Spleen (tissue), 11 donors: ENCODE results near the gene ACBD6. TPM values are rescaled to one million over a fixed set of nuclear protein-coding genes. Genes with fewer than 3 reads are reported as not detected.
"Not testable (repeated sequence)": the region's sequence is repeated elsewhere in the genome, so short reads cannot be mapped to it uniquely, and the experiment has no call there.

ENCODE experiments used
- DNase-seq: peaks from one replicate; pipeline ENCODE4 v3.0.0-alpha.2; 2020
- H3K27ac ChIP-seq, 8 donors: fragments of 200-600 bp; sonication (generic) in 7 of 8; 1 replicate in 4 of 8; 2 replicates in 4 of 8; pipeline versions ENCODE4 v1.5.0 to v1.8.0; 2016 to 2021; ENCODE audit warnings: inconsistent platforms in 4 of 8, mild to moderate bottlenecking in 4 of 8, moderate library complexity in 1 of 8
- H3K27me3 ChIP-seq, 7 donors: fragments of 200-600 bp; sonication (generic) in 6 of 7; replicated peaks in 1 of 7; 1 replicate in 4 of 7; 2 replicates in 3 of 7; pipeline versions ENCODE4 v1.5.0 to v1.8.0; 2016 to 2021; ENCODE audit warnings: inconsistent platforms in 3 of 7, mild to moderate bottlenecking in 1 of 7
- H3K36me3 ChIP-seq, 6 donors: fragments of 200-600 bp; sonication (generic) in 5 of 6; 1 replicate in 4 of 6; 2 replicates in 2 of 6; pipeline versions ENCODE4 v1.5.0 to v1.8.0; 2016 to 2021; ENCODE audit warnings: inconsistent platforms in 2 of 6
- H3K4me1 ChIP-seq, 6 donors: fragments of 200-600 bp; sonication (generic) in 5 of 6; 1 replicate in 3 of 6; 2 replicates in 3 of 6; pipeline versions ENCODE4 v1.5.0 to v1.8.0; 2016 to 2021; ENCODE audit warnings: inconsistent platforms in 3 of 6
- H3K4me3 ChIP-seq, 8 donors: fragments of 200-600 bp; sonication (generic) in 7 of 8; 1 replicate in 4 of 8; 2 replicates in 4 of 8; pipeline versions ENCODE4 v1.5.0 to v1.8.0; 2016 to 2021; ENCODE audit warnings: inconsistent platforms in 4 of 8, mild to moderate bottlenecking in 4 of 8, moderate library complexity in 2 of 8
- H3K9me3 ChIP-seq, 8 donors: fragments of 200-600 bp; sonication (generic) in 7 of 8; 1 replicate in 4 of 8; 2 replicates in 4 of 8; pipeline versions ENCODE4 v1.5.0 to v1.8.0; 2016 to 2021; ENCODE audit warnings: inconsistent platforms in 4 of 8
- CTCF ChIP-seq, 11 experiments: fragments of 200-600 bp in 7 of 11; fragments of 450-650 bp in 4 of 11; sonication (generic) in 4 of 11; IDR thresholded peaks in 8 of 11; conservative IDR thresholded peaks in 3 of 11; 1 replicate in 7 of 11; 2 replicates in 4 of 11; pipeline versions ENCODE4 v1.4.0 to v1.8.0; 2016 to 2021; ENCODE audit warnings: antibody characterized with exemption in 11 of 11, inconsistent platforms in 4 of 11, mild to moderate bottlenecking in 1 of 11
- POLR2A ChIP-seq, 3 donors: fragments of 450-650 bp; IDR thresholded peaks; one replicate each; pipeline ENCODE4 v1.5.1; 2017; ENCODE audit warnings: antibody characterized with exemption in 3 of 3, mild to moderate bottlenecking in 1 of 3
- POLR2AphosphoS5 ChIP-seq, 3 donors: sonication (generic); formaldehyde crosslinking; IDR thresholded peaks; one replicate each; pipeline ENCODE4 v1.5.1; 2017; ENCODE audit warnings: antibody characterized with exemption in 3 of 3
- WGBS, 5 donors: extraction: QIAGEN DNeasy Blood & Tissue Kit in 3 of 5; methylation state at CpG; one replicate each; pipeline versions ENCODE4 v1.1.5 to v1.1.7; 2013 to 2018; 5-methylcytosine and 5-hydroxymethylcytosine counted together
- intact Hi-C: fragments of 100-400 bp; cut with DNase I; formaldehyde crosslinking; loops from one replicate; pipeline ENCODE4 v1.15.0; 2023; ENCODE audit warnings: low total_unique reads
- polyA plus RNA-seq, 3 donors: library from polyadenylated mRNA; stranded (reverse); fragments of 200-250 nt; gene quantifications; one replicate each; pipeline ENCODE4 v1.2.1, GENCODE V29; 2013
- total RNA-seq, 7 donors: library from RNA; depleted of rRNA in 3 of 7; stranded (reverse); fragments of >200 nt in 3 of 7; fragmentation: NEBNext Ultra II Directional in 4 of 7; extraction: Animal tissue kit (Norgen Biotek cat#: 25700) in 4 of 7; gene quantifications; one replicate each; pipeline versions ENCODE4 v1.1.0 to v1.2.1, GENCODE V29; 2016 to 2021
- donor health status: healthy with polysubstance abuse.
- donor health status: DM: no; HTN: no; CAD: no; lungs with moderate emphysema.
- donor health status: DM: no; HTN: no; CAD: no.
- donor health status: Bipolar disorder and iron deficiency.
- donor health status: healthy.
- donor health status: DM: no; HTN: no; CAD: no.
- donor health status: DM: yes; HTN: yes; CAD: no.

The ACBD6 gene
- total and polyA plus RNA-seq, 10 donors, result 27.2 to 62.9 (median 38.3) TPM

GRCh38 chr1:180415985-180416633 lies 86.3 kb downstream of the ACBD6 start:
- H3K27ac ChIP-seq, result peak overlapping the region in 2 of 8 donors; percentile 26 to 39
- intact Hi-C loops, result loop anchor here (5.0 to 10.0 kb wide), 2 partner anchors 161 to 229 kb away; no protein-coding TSS in a partner anchor
- TF ChIP-seq CTCF (IDR thresholded peaks at IDR 0.05 in 8 of 11, conservative IDR thresholded peaks at IDR 0.05 in 3 of 11) (peak in 10 of 11 experiments; percentile 15 to 73 (median 58)), POLR2A (IDR thresholded peaks at IDR 0.05) (no peak)
- WGBS, 5 donors, result 80 to 89% (median 84%) methylated on average over 2 of the region's 2 CpGs
- peaks cover 0 to 18% (median 8%) of the 10 kb centered on the region in 8 donors for H3K9me3 ChIP-seq
- no peak for DNase-seq
- H3K27me3 ChIP-seq, result no peaks in the 10 kb centered on the region
- H3K4me1 ChIP-seq, result peaks cover 0 to 13% (median 0%) of the 10 kb centered on the region in 6 donors
- H3K4me3 ChIP-seq, result no peak overlapping the region
- H3K36me3 ChIP-seq, result peaks cover 0 to 48% (median 10%) of the 10 kb centered on the region in 6 donors

DNA sequence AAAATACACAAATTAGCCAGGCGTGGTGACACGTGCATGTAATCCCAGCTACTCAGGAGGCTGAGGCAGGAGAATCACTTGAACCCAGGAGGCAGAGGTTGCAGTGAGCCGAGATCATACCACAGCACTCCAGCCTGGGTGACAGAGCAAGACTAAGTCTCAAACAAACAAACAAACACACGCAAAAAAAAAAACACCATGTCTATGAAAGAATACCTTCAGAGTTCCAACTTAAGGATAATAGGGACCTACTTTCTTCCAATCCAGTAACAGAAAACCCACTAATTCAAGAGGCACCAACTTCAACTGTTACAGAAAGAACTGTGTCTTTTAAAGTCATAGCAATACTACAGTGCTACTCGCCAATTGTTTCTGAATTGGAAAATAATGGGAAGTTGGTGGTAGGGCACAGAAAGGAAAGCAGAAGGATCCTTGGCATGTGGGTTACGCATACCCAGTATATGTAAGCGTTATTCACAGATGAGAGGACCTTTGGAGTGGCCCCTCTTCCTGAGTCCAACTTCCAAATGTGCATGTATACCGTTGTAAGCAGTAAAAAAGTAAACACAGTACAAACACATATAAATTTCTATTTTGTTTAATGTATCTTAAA lies 87.0 kb downstream of the ACBD6 start:
- intact Hi-C loops, result loop anchor here (5.0 to 10.0 kb wide), 2 partner anchors 161 to 228 kb away; no protein-coding TSS in a partner anchor
- no peak for DNase-seq
- H3K4me1 ChIP-seq, result peaks cover 0 to 13% (median 0%) of the 10 kb centered on the region in 6 donors
- 86 to 94% (median 91%) methylated on average over 8 of the region's 8 CpGs for WGBS, 5 donors
- no peaks in the 10 kb centered on the region for H3K27me3 ChIP-seq
- H3K27ac ChIP-seq, result peak overlapping the region in 2 of 8 donors; percentile 26 to 39
- peaks cover 0 to 18% (median 8%) of the 10 kb centered on the region in 8 donors for H3K9me3 ChIP-seq
- H3K36me3 ChIP-seq, result peaks cover 0 to 48% (median 11%) of the 10 kb centered on the region in 6 donors
- no peak for TF ChIP-seq CTCF (IDR thresholded peaks at IDR 0.05 in 8 of 11, conservative IDR thresholded peaks at IDR 0.05 in 3 of 11)
- no peak for TF ChIP-seq POLR2A (IDR thresholded peaks at IDR 0.05)
- TF ChIP-seq POLR2AphosphoS5 (IDR thresholded peaks at IDR 0.05), result no peak
- no peak overlapping the region for H3K4me3 ChIP-seq

GRCh38 chr1:180412583-180412982 lies 89.8 kb downstream of the ACBD6 start:
- no peak for DNase-seq
- Histone ChIP-seq H3K4me3 (no peak overlapping the region), H3K27me3 (no peaks in the 10 kb centered on the region), H3K4me1 (peaks cover 0 to 13% (median 0%) of the 10 kb centered on the region in 6 donors), H3K9me3 (peaks cover 0 to 24% (median 8%) of the 10 kb centered on the region in 8 donors), H3K27ac (no peak overlapping the region), H3K36me3 (peaks cover 0 to 51% (median 22%) of the 10 kb centered on the region in 6 donors)
- WGBS, 5 donors, result 94 to 98% (median 96%) methylated on average over 4 of the region's 4 CpGs
- TF ChIP-seq CTCF (IDR thresholded peaks at IDR 0.05 in 8 of 11, conservative IDR thresholded peaks at IDR 0.05 in 3 of 11) (no peak), POLR2AphosphoS5 (IDR thresholded peaks at IDR 0.05) (no peak), POLR2A (IDR thresholded peaks at IDR 0.05) (no peak)
- intact Hi-C loops, result loop anchor here (10.0 kb wide), 1 partner anchor 158 kb away; no protein-coding TSS in a partner anchor

- intact Hi-C loops, H3K4me1 ChIP-seq, DNase-seq, H3K27ac ChIP-seq, H3K27me3 ChIP-seq, H3K4me3 ChIP-seq, H3K9me3 ChIP-seq: not testable (repeated sequence)
- 92 to 100% methylated on average over 1 of the region's 1 CpG; no CpG with 5 or more reads in 3 of the 5 donors for WGBS, 5 donors
- H3K36me3 ChIP-seq, result peaks cover 0 to 52% (median 21%) of the 10 kb centered on the region in 6 donors
These were observed 94.2 kb downstream of the ACBD6 start for GRCh38 chr1:180408128-180408527.
